ENCODE data around the gene IARS2.
"Not testable (repeated sequence)": the region's sequence is repeated elsewhere in the genome, so short reads cannot be mapped to it uniquely, and the experiment has no call there.

IARS2 gene

GRCh38 chr1:220094016-220094911 lies at the start of gene IARS2:
TSS of gene IARS2 (plus strand) at chr1:220094132. CDS start at chr1:220094217, 85 bp downstream.
- peak; percentile 96 for DNase-seq (ENCODE audit: low spot score)

GRCh38 chr1:220044678-220045355 lies 49.1 kb upstream of the IARS2 start:
- DNase-seq (ENCODE audit: low spot score) = no peak

- no peak for DNase-seq (ENCODE audit: low spot score)
Observed at GRCh38 chr1:220045356-220046051, 48.4 kb upstream of the IARS2 start.

- peak; percentile 96 for DNase-seq (ENCODE audit: low spot score)
Observed at GRCh38 chr1:220046052-220046930, 47.6 kb upstream of the IARS2 start, which contains the start of gene EPRS1. TSS of gene EPRS1 (minus strand) at chr1:220046505. CDS start at chr1:220046388, 117 bp downstream.

- no peak for DNase-seq (ENCODE audit: low spot score)
Observed at GRCh38 chr1:220056374-220056773, 37.6 kb upstream of the IARS2 start.

GRCh38 chr1:220060876-220061275 lies 33.1 kb upstream of the IARS2 start:
- no peak for DNase-seq (ENCODE audit: low spot score)

- DNase-seq (ENCODE audit: low spot score) = no peak
Observed at GRCh38 chr1:220062629-220063028, 31.3 kb upstream of the IARS2 start.

GRCh38 chr1:220067269-220068204 lies 26.4 kb upstream of the IARS2 start:
- DNase-seq (ENCODE audit: low spot score) = no peak

GRCh38 chr1:220076861-220077762 lies 16.8 kb upstream of the IARS2 start:
- no peak for DNase-seq (ENCODE audit: low spot score)

GRCh38 chr1:220077887-220078286 lies 16.0 kb upstream of the IARS2 start:
- no peak for DNase-seq (ENCODE audit: low spot score)

- DNase-seq (ENCODE audit: low spot score) = no peak
Observed at GRCh38 chr1:220084460-220084859, 9.5 kb upstream of the IARS2 start.

- DNase-seq (ENCODE audit: low spot score) = not testable (repeated sequence)
Observed at GRCh38 chr1:220086261-220086686, 7.7 kb upstream of the IARS2 start.

GRCh38 chr1:220089650-220090556 lies 4.0 kb upstream of the IARS2 start, which contains the start of gene BPNT1:
TSS of gene BPNT1 (minus strand) at chr1:220089788. CDS start at chr1:220079846, 9,942 bp downstream.
- peak; percentile 90 for DNase-seq (ENCODE audit: low spot score)

GRCh38 chr1:220092694-220093093 lies 1.2 kb upstream of the IARS2 start:
- DNase-seq (ENCODE audit: low spot score) = no peak

- peak; percentile 6 for DNase-seq (ENCODE audit: low spot score)
Observed at GRCh38 chr1:220093361-220094015, 444 bp upstream of the IARS2 start.

- DNase-seq (ENCODE audit: low spot score) = no peak
Observed at GRCh38 chr1:220099826-220100225, 5.9 kb downstream of the IARS2 start.

- not testable (repeated sequence) for DNase-seq (ENCODE audit: low spot score)
Observed at GRCh38 chr1:220110473-220110872, 16.5 kb downstream of the IARS2 start.

Measured in AG08396 (cell line).